GM19467 (cell line): ENCODE data around the gene ANKRD11.
"Not testable (repeated sequence)": the region's sequence is repeated elsewhere in the genome, so short reads cannot be mapped to it uniquely, and the experiment has no call there.

Experiments used
- ATAC-seq: cut with Tn5 transposase; IDR thresholded peaks from one replicate; pipeline ENCODE4 v1.9.1; 2021; ENCODE audit warnings: mild to moderate bottlenecking, moderate library complexity; ENCODE audit not compliant: unreplicated experiment

The ANKRD11 gene

DNA sequence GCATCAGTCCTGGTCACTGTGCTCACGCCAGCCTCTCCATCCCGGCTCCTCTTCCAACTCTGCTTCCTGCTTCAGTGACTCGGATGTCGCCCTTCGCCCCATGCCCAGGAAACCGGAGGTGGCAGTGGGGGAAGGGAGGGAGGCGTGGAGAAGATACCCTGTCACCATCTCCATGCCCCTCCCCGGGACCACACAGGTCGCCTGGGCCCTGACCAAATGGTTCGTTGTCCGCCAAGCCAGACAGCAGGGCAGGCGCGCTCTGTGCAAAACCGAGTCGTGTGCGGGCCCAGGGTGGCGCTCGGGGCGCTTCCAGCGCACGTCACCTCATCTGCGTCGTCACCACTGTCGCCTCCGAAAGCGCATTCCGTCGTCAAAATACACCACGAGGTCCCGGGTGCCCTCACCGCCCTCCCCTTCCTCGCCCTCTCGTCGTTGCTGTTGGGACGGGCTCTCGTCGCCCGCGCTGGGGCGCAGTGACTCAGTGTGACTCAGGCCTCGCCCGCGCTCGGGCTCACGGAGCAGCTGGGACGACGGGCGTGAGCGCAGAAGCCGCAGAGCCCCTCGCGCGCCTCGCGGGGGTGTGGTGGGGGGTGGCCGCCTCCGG, 233.6 kb downstream of the ANKRD11 start:
- ATAC-seq, result no peak

DNA sequence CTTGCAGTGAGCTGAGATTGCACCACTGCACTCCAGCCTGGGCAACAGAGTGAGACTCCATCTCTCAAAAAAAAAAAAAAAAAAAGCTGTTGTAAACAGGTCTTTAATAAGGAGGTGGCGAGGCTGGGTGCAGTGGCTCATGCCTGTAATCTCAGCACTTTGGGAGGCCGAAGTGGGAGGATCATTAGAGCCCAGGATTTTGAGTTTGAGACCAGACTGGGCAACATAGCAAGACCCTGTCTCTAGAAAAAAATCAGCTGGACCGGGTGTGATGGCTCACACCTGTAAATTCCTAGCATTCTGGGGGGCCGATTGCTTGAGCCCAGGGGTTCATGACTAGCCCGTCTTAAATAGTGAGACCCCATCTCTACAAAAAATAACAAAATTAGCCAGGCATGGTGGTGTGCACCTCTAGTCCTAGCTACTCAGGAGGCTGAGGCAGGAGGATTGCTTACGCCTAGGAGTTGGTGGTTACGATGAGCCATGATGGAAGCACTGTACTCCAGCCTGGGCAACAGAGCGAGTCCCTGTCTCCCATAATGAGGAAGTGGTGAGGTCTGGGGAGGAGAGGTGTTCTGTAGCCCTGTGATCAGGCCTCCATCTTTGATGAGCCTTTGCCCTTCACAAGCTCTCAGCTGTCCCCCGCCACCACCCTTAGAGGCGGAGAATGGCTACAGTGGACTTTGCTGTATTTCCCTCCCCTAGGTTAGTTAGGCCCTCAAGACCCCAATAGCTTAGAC, 236.6 kb downstream of the ANKRD11 start:
- ATAC-seq, result no peak

DNA sequence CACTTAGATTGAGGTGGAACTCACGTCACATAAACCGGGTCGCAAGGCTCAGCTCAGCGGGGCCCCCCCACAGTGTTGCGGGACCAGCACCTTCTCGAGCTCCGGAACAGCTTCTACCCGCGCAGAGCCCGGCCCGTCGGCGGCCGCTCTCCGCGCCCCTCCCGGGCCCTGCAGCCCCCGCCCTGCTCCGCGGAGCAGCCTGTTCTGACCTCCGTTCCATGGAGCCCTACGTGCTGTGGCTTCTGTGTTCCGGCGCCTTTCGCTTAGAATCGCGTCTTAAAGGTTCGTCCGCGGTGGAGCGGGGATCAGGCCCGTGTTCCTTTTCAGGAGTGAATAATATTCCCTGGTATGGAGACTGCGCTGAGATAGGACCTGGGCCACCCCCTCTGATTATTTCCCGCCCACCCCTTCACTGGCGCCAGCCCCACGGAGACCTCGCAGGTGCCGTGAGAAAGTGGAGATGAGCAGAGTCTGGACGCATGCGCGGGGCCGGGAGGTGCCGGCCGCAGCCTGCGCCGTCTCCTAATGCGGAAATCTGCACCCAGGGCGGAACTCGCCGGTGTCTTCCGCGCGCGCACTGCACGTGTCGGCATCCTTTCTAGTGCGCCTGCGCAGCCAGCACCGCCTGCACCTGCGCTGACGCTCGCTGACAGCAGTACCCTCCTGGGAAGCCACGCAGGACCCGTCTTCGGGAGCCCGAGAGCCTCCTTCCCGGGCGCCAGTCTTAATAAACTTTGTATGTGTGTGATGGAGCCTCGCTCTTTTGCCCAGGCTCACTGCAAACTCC, 242.0 kb downstream of the ANKRD11 start:
- ATAC-seq, result no peak

DNA sequence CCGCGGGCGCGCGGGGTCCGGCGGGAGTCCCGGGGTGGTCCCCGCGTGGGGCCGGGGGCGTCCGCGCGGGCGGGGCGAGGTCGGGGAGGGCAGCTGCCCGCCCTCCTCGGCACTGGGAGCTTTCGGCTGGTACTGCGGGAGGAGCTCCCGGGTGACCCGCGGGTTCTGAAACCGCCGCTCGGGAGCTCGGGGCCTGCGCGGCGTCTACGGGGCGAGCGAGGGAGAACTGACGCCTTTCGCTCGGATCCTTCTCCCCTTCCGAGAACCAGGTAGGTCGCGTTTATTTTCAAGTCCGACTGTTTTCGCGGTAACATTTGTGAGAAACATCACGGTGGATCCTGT, 242.7 kb downstream of the ANKRD11 start:
- peak; percentile 20 for ATAC-seq

DNA sequence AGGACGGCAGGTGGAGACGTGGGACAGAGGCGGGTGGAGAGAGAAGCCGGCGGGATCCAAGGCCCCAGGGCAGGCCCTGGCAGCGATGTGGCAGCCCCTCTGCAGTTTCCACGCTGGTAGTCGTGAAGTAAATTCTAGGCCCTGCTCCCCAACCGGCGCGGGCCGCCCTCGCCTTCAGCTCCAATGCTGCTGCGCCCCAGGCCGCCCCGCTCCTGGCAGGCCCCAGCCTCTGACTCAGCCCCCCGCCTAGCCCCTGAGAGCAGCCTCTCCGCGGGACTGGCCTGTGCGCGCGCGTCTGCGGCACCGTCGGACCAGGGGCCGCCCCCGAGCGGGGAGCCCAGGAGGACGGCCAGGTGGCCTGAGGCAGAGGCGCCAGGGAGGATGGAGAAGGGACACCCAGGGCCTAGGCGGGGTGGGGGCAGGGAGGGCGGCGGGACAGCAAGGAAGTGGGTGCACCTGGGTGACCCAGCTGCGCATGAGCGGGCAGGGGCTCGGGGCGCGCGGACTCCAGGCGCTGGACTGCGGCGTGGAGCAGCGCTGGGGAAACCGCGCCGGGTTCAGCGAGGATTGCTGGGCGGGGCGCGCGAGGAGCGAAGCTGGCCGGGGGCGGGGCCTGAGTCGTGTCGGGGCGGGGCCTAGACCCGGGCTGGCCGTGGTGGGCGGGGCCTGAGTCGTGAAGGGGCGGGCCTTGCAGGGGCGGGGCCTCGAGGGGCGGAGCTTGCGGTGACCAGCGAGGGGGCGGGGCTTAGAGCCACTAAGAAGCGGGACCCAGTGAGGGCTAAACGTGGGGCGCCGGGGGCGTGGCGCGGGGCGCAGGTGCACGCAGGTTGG, 243.2 kb downstream of the ANKRD11 start:
- peak; percentile 51 for ATAC-seq

DNA sequence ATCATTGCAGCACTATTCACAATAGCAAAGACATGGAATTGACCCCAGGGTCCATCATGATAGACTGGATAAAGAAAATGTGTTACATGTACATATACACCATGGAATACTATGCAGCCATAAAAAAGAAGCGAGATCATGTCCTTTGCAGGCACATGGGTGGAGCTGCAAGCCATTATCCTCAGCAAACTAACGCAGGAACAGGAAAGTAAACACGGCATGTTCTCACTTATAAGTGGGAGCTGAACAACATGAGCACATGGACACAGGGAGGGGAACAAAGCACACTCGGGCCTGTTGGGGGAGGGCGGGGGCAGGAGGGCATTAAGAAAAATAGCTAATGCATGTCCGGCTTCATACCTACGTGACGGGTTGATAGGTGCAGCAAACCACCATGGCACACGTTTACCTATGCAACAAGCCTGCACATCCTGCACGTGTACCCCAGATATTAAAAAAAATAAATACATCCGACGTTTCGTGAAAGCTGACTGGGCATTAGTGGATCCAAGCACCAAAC, 243.9 kb downstream of the ANKRD11 start:
- no peak for ATAC-seq

DNA sequence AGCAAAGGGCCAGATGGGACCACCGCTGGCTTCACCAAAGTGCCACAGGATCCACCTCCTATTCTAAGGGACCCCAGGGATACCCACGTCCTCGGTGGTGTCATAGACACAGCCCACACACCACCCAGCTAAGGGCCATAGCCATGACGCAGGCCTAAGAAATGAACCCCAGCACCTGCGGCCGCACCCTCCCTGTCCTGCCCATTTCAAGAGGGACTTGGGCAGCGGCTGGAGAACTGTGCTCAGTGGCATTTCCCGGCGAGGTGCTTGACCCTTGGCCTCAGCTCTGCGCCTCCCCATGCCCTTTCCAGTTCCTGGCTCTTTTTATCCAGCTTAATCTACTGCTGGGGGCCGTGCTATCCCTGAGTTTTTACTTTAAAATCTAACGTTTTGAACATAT, 245.6 kb downstream of the ANKRD11 start:
- no peak for ATAC-seq

DNA sequence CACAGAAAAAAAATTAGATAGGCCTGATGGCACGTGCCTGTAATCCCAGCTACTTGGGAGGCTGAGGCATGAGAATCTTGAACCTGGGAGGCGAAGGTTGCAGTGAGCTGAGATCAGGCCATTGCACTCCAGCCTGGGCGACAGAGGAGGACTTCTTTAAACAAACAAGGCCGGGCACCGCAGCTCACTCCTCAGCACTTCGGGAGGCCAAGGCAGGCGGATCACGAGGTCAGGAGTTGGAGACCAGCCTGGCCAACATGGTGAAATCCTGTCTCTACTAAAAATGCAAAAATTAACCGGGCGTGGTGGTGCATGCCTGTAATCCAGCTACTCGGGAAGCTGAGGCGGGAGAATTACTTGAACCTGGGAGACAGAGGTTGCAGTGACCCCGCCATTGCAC, 246.1 kb downstream of the ANKRD11 start:
- not testable (repeated sequence) for ATAC-seq

DNA sequence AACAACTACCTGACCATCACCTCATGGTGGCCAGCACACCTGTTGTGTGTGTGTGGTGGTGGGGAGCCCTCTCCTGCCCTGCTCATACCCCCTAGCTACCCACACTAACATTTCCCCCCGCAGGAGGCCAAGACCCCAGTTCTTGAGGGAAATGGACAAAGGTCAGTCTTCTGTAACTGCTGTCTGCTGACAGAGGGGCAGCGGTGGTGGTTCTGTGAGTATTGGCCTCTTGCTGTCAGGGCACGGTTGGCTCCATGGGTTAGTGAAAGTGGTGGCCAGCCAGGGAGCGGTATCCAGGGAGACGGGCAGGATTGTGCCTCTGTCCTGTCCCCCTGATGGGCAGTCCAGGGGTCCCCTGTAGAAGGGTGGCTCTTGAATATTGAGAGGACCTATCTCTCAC, 246.7 kb downstream of the ANKRD11 start:
- no peak for ATAC-seq

DNA sequence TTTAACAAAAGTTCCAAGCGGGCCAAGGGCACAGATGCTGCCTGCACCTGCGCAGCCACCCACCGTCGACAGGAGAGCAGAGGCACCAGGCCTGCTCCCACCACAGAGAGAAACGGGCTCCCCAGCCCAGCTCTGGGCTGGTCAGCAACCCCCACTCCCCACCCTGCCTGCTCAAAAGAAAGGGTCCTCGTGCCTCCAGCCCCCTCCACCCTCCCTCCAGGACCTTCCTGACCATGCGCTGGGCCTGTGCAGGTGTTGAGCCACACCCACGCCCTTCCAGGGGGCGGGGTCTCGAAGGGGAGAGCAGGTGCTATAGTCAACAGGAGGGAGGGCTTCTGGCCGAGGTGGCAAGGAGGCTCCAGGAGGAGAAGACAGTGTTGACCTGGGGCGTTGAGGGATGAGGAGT, 247.6 kb downstream of the ANKRD11 start:
- no peak for ATAC-seq

DNA sequence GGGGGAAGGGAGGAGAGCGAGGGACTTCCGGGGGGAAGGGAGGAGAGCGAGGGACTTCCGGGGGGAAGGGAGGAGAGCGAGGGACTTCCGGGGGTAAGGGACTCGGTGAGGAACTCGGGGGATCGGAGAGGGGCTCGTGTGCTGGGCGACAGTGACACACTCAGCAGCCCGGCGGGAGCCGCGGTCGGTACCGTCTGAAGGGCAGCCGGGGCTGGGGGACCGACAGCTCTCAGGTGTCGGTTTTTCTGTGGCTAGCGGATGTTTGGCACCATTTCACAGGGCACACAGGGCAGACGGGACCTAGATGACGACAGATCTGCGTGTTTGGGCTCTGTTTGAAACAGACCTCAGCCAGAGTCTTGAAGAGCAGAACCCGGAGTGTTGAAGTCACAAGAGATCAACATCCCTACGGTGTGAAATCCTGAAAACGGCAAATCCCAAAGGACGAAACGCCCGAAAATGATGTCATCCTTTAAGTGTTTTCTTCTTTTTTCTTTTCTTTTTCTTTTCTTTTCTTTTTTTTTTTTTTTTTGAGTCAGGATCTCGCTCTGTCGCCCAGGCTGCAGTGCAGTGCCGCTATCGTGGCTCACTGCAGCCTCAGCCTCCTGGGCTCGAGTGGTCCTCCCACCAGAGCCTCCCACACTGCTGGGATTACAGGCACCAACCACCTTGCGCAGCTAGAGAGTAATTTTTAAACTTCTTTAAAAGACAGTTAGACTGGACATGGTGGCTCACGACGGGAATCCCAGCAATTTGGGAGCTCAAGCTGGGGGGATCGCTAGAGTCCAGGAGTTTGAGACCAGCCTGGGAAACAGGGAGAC, 249.0 kb downstream of the ANKRD11 start:
- ATAC-seq, result peak; percentile 65

DNA sequence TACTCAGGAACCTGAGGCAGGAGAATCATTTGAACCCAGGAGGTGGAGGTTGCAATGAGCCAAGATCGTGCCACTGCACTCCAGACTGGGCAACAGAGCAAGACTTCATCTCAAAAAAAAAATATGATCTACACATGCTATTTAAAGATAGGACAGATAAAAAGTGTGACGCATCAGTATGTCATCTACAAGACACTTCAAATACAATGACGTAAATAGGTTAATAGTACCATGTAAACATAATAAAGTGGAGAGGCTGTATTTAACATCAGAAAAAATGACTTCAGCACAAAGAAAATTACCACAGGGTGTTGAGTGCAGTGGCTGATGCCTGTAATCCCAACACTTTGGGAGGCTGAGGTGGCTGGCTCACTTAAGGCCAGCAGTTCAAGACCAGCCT, 252.6 kb downstream of the ANKRD11 start:
- no peak for ATAC-seq

DNA sequence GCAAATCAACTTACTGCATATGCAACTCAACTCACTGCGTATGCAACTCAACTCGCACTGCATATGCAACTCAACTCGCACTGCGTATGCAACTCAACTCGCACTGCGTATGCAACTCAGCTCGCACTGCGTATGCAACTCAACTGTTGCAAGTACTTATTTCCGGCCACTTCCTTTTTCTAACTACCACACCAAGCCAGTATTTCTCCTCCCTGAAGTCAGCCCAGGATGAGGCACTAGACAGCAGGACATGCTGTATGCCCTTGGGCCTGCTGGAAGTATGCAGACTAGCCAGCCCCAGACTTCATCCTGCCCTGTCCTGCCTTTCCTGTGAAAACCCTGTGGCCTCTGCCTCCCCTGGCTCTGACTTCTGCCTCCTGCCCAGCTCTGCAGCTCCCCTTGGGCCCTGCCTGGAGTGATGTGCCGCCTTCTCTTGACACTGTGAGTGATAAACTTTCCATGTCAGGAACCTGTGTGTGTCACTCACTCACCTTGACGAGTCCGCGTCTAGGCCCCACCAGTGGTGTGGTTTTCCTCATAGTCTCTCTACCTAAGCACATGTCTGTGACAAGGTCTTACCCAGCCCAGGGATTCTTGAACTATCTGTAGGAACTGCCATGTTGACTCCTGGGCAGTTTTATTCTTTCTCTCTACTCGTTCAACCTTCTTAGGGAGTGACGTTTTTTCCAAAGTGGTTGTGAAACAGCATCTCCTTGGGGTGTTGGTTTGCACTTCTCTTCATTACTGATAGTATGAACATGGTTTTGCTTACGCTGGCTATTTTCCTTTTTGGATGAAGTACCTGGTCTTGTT, 256.5 kb downstream of the ANKRD11 start:
- no peak for ATAC-seq

DNA sequence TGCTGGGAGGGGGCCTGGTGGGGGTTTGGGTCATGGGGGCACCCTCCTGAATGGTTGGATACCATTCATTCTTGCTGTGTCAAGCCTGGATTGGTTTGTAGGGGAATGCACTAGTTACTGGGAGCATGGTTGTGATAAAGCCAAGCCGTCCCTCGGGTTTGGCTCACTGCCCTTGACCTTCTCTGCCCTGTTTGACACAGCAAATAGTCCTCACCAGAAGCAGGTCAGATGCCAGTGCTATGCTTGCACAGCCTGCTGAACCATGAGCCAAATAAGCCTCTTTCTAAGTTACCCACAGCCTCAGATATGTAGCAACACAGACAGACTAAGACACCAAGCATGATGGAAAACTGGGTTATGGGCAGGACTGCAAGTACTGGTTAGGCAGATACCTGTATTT, 258.3 kb downstream of the ANKRD11 start:
- ATAC-seq, result no peak

DNA sequence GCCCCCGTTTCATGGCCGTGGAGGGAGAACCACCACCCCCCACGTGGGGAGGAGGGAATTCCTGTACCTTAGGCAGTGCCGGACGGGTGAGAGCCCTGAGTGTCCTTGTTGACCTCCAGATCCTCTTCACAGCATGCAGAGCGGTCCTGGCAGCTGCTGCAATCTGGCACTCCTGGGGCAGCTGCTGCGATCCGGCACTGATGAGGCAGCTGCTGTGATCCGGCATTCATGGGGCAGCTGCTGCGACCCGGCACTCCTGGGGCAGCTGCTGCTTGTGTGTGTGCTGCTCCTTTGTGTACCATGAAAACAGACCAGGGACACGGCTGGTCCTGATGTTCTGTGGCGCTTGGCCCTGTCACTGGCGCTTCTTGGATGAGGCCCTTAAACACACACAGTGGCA, 260.1 kb downstream of the ANKRD11 start:
- no peak for ATAC-seq

DNA sequence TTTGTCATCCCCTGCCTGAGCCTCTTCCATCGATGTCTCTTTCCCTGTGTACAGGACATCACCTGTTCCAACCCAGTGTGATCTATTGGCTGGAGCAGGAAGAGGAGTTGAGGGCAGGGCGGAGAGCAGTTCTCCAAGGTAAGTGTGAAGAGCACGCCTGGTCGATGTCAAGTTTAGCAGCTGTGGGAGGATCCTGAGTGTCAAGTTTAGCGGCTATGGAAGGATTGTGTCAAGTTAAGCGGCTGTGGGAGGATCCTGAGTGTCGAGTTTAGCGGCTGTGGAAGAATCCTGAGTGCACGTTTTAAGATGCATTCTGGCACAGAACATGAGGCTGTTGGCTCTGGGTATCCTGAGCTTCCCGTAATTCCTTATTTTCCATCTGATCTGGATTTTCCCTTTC, 265.7 kb downstream of the ANKRD11 start:
- ATAC-seq, result no peak

DNA sequence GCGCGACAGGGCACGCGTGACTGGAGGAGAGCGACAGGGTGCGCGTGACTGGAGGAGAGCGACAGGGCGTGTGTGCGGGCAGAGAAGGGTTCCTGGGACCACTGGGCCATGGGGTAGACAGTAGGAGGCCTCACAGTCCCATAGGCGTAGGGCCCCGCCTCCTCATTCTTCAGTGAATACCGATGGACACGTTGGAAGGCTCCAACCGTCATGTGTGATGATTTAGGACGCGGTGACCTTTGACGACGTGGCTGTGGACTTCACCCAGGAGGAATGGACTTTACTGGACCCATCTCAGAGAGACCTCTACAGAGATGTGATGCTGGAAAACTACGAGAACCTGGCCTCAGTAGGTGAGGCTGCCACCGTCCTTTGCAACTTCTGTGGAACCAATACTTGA, 267.4 kb downstream of the ANKRD11 start:
- no peak for ATAC-seq

DNA sequence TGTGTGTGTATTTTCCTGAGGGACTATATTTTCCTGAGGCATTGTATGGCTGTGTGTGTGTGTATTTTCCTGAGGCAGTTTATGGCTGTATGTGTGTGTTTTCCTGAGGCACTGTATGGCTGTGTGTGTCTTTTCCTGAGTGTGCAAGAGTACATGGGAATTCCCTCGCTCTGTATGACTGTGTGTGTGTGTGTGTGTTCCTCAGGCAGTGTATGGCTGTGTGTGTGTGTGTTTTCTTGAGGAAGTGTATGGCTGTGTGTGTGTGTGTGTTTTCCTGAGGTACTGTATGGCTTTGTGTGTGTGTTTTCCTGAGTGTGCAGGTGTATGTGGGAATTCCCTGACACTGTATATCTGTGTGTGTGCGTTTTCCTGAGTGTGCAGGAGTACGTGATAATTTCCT, 268.8 kb downstream of the ANKRD11 start:
- ATAC-seq, result no peak

DNA sequence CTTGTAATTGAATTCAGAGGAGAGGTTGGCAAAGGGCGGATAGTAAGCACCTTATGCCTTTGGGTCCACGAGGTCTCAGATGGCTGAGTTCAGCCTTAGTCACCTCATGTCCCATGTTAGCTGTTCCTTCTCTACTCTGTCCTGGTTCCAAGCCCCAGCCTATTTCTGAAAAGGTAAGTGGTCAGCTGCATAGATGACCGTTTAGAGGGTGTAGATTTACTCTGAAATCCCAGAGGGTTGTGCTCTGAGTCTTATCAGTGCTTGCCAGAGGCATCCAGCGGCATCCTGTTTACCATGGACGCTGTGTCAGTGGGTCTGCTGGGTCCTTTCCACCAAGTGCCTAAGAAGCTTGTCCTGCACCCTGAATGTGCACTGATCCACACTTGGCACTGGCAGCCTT, 271.0 kb downstream of the ANKRD11 start:
- ATAC-seq, result no peak
